AG08395 (cell line): ENCODE data around the gene RBM41.
A peak's percentile ranks its signal among the peaks of the same experiment; 100 is the strongest.

ENCODE experiments used
- DNase-seq: peaks from one replicate; pipeline ENCODE4 v3.0.0; 2012; ENCODE audit warnings: mixed read lengths, low spot score

Gene RBM41

DNA sequence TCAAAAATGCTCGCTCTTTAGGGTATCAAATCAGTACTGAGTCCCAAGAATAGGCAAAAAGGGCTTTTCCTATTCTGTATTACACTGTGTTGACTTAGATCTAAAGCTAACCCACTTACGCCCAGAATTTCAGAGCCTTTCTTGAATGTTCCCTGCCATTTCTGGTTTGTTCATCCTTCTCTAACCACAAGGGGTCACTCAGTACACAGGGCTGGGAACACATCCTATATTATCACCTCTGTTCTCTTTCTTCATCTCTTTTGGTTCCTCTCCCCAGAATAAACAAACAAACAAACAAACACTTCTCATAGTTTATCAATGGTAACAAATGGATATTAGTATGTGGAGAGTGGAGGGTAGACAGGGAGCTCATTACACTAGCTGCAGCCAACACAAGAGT lies 93.1 kb downstream of the RBM41 start:
- DNase-seq = peak; percentile 35

DNA sequence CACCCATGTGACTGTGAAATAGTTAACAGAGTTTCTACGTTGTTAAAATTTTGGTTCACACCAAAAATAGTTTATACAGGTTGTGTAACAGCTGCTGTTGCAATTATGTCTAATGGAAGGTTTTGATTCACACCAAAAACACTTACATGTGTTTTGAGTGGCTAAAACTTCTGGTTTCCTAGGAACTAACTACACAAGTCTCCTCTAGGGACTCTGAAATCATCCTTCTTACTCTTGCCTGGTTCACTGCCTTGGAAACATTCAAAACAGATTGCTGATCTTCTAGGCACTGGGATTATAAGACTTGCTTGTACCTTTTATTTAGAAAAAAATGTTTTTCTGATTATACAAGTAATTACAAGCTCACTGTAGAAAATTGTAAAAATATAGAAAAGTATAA lies 103.7 kb downstream of the RBM41 start:
- no peak for DNase-seq
